Islet of Langerhans (tissue), 1 donor: ENCODE data around the gene RNF144A.

Experiments
- FAIRE-seq: peaks from one replicate; lab custom pipeline; 2011; peaks lifted over from hg19 to GRCh38; lab: Jason Lieb, UNC

Gene RNF144A

GRCh38 chr2:7048762-7049294 is 131.6 kb downstream of the RNF144A start:
- no peak for FAIRE-seq

GRCh38 chr2:7052404-7052803 is 135.2 kb downstream of the RNF144A start:
- FAIRE-seq = no peak

GRCh38 chr2:7053650-7054265 is 136.5 kb downstream of the RNF144A start:
- FAIRE-seq = no peak

GRCh38 chr2:7057865-7058400 is 140.7 kb downstream of the RNF144A start:
- peak; percentile 82 for FAIRE-seq

- FAIRE-seq = no peak
Observed at GRCh38 chr2:7060156-7060555, 142.9 kb downstream of the RNF144A start.

GRCh38 chr2:7060631-7061449 is 143.6 kb downstream of the RNF144A start:
- FAIRE-seq = no peak

- no peak for FAIRE-seq
Observed at GRCh38 chr2:7061450-7061789, 144.2 kb downstream of the RNF144A start.

- no peak for FAIRE-seq
Observed at GRCh38 chr2:7061921-7062320, 144.7 kb downstream of the RNF144A start.

GRCh38 chr2:7063789-7064188 is 146.6 kb downstream of the RNF144A start:
- FAIRE-seq = no peak

GRCh38 chr2:7068457-7068856 is 151.2 kb downstream of the RNF144A start:
- FAIRE-seq = no peak

- no peak for FAIRE-seq
Observed at GRCh38 chr2:7070483-7070882, 153.3 kb downstream of the RNF144A start.

- FAIRE-seq = no peak
Observed at GRCh38 chr2:7071154-7071553, 153.9 kb downstream of the RNF144A start.

GRCh38 chr2:7071916-7072556 is 154.8 kb downstream of the RNF144A start:
- FAIRE-seq = no peak

- FAIRE-seq = no peak
Observed at GRCh38 chr2:7073901-7074300, 156.7 kb downstream of the RNF144A start.

- FAIRE-seq = no peak
Observed at GRCh38 chr2:7075834-7076233, 158.6 kb downstream of the RNF144A start.

- FAIRE-seq = no peak
Observed at GRCh38 chr2:7077660-7078267, 160.6 kb downstream of the RNF144A start.

- FAIRE-seq = no peak
Observed at GRCh38 chr2:7083580-7084509, 166.6 kb downstream of the RNF144A start.

GRCh38 chr2:7084601-7085000 is 167.4 kb downstream of the RNF144A start:
- FAIRE-seq = no peak

GRCh38 chr2:7089284-7089683 is 172.1 kb downstream of the RNF144A start:
- FAIRE-seq = no peak

- no peak for FAIRE-seq
Observed at GRCh38 chr2:7089898-7090510, 172.8 kb downstream of the RNF144A start.

- no peak for FAIRE-seq
Observed at GRCh38 chr2:7093376-7093775, 176.2 kb downstream of the RNF144A start.
